Glomerular visceral epithelial cell (primary cell): Measurements from ENCODE around the gene ZFYVE9.
"Not testable (repeated sequence)": the region's sequence is repeated elsewhere in the genome, so short reads cannot be mapped to it uniquely, and the experiment has no call there.

ENCODE experiments used
- DNase-seq: peaks from one replicate; pipeline ENCODE4 v3.0.0-alpha.2; 2016; ENCODE audit errors: extremely low spot score

ZFYVE9 gene

DNA sequence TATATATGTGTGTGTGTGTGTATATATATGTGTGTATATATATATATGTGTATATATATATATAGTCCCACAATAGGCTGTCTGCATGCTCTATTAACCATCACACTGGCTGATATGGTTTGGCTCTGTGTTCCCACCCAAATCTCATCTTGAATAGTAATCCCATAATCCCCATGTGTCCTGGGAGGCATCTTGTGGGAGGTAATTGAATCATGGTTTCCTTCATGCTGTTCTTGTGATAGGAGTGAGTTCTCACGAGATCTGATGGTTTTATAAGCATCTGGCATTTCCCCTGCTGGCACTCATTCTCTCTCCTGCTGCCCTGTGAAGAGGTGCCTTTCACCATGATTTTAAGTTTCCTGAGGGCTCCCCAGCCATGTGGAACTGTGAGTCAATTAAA, 228.0 kb downstream of the ZFYVE9 start:
- not testable (repeated sequence) for DNase-seq

DNA sequence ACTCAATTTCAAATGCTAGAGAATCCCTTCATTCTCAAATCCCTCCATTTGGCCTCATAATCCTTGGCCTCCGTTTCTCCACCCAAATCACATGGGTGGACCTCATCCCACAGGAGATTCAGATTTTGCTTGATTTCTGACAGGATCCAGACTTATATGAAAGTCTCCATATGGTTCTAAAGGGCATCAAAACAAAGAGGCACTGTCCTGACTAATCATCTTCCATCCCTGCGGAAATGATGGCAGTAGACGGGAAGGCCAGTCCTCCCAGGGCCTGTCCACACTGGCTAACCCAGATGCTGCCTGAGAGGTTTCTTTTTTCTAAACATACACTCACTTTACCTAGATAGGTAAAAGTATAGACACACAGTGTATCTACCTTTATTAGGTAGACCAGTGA, 243.5 kb downstream of the ZFYVE9 start:
- no peak for DNase-seq

DNA sequence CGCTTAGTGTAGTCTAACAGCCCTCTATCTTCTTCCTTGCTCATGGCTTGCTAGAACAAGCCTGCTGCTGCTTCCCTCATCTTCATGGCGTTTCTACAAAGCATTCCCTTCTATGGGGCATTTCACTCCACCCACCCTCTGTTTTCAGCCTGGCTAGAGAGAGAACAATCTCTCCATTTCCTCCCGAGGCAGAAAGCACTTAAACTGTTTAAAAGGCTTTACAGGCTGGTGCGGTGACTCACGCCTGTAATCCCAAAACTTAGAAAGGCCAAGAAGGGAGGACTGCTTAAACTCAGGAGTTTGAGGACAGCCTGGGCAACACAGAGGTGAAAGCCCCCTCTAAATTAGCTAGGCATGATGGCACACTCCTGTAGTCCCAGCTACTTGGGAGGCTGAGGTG, 244.6 kb downstream of the ZFYVE9 start:
- DNase-seq = no peak

DNA sequence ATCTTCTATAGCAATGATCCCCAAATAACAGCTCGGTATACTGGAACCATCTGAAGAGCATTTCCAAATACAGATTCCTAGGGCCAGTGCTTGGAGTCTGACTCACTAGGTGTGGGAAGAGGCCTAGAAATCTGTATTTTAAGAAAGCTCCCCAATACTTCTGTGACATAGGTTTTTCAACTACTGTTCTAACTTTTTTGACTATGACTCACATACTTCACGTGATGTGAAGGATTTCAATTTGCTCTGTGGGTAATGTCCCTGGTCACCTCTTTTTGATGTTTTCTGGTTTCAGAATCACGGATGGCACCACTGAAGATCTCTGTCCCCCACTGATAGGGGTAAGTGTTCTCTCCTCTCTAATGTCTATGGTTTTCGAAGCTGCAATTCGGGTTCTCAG, 251.3 kb downstream of the ZFYVE9 start:
- DNase-seq = no peak
